Osteocyte (in vitro differentiated cells): ENCODE measurements around the gene FUT1. TPM values are rescaled to one million over a fixed set of nuclear protein-coding genes. Genes with fewer than 3 reads are reported as not detected.
A peak's percentile ranks its signal among the peaks of the same experiment; 100 is the strongest.
"Not testable (repeated sequence)": the region's sequence is repeated elsewhere in the genome, so short reads cannot be mapped to it uniquely, and the experiment has no call there.

Source experiments
- DNase-seq: peaks from one replicate; pipeline ENCODE4 v3.0.0; 2021; ENCODE audit warnings: mixed read lengths; ENCODE audit not compliant: unreplicated experiment; ENCODE audit errors: extremely low spot score
- H3K27ac Mint-ChIP-seq: one replicate; pipeline ENCODE4 v1.8.0; 2021; ENCODE audit warnings: mild to moderate bottlenecking, mixed read lengths; ENCODE audit not compliant: unreplicated experiment
- H3K27me3 Mint-ChIP-seq: one replicate; pipeline ENCODE4 v1.8.0; 2021; ENCODE audit warnings: mixed read lengths; ENCODE audit not compliant: unreplicated experiment
- H3K36me3 Mint-ChIP-seq: one replicate; pipeline ENCODE4 v1.8.0; 2021; ENCODE audit warnings: mixed read lengths; ENCODE audit not compliant: unreplicated experiment
- H3K4me1 Mint-ChIP-seq: one replicate; pipeline ENCODE4 v1.8.0; 2021; ENCODE audit warnings: mixed read lengths; ENCODE audit not compliant: unreplicated experiment
- H3K4me3 Mint-ChIP-seq: one replicate; pipeline ENCODE4 v1.8.0; 2021; ENCODE audit warnings: mild to moderate bottlenecking, moderate library complexity, mixed read lengths; ENCODE audit not compliant: unreplicated experiment
- H3K9me3 Mint-ChIP-seq: one replicate; pipeline ENCODE4 v1.8.0; 2021; ENCODE audit warnings: mixed read lengths; ENCODE audit not compliant: unreplicated experiment
- total RNA-seq: library from RNA; stranded (reverse); gene quantifications from 2 replicates; pipeline ENCODE4 v1.2.1, GENCODE V29; 2021
- TF ChIP-seq, protein P1 (sequence below): fragments of 200-600 bp; sonication (generic); IDR thresholded peaks from 2 replicates; pipeline ENCODE4 v1.5.0; 2021; ENCODE audit warnings: antibody characterized with exemption, mild to moderate bottlenecking, moderate library complexity

FUT1 gene
- total RNA-seq, 1 donor from 2014 or later: 0.11 TPM

DNA sequence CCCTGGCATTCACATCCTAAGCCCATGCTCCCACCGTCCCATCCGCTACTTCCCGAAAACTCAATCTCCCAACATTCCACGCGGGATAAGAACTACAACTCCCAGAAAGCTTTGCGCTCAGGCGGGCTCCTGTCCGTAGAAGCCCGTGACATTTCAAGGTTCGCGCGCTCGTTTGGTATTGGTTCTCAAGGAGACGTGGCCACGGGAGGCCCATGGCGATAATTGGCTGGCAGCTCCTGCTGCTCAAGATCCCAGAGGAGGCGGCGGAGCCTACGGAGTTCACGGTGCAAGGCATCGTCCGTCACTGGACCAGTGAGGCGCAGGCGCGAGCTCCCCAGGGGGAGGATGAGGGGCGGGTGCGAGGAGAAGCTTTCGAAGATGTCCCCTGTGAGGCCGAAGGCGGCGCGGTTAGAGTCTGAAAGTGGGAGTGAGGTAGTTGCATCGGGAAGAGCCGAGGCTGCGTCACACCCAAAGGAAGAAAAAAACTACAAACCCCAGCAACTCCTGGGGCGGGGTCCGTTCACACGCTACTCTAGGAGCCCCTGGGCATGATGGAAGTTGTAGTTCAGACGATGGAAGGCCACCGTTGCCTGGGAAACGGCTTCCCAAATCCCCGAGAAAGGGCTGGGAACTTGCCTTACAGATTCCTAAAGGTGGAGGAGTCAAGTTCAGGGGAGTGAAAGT lies 31.7 kb downstream of the FUT1 start:
- peak overlapping the region; percentile 99 for H3K27ac Mint-ChIP-seq
- TF ChIP-seq, protein P1, sequence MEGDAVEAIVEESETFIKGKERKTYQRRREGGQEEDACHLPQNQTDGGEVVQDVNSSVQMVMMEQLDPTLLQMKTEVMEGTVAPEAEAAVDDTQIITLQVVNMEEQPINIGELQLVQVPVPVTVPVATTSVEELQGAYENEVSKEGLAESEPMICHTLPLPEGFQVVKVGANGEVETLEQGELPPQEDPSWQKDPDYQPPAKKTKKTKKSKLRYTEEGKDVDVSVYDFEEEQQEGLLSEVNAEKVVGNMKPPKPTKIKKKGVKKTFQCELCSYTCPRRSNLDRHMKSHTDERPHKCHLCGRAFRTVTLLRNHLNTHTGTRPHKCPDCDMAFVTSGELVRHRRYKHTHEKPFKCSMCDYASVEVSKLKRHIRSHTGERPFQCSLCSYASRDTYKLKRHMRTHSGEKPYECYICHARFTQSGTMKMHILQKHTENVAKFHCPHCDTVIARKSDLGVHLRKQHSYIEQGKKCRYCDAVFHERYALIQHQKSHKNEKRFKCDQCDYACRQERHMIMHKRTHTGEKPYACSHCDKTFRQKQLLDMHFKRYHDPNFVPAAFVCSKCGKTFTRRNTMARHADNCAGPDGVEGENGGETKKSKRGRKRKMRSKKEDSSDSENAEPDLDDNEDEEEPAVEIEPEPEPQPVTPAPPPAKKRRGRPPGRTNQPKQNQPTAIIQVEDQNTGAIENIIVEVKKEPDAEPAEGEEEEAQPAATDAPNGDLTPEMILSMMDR: no peak
- no peaks in the 10 kb centered on the region for H3K27me3 Mint-ChIP-seq
- H3K9me3 Mint-ChIP-seq: peaks cover 7% of the 10 kb centered on the region
- H3K36me3 Mint-ChIP-seq: no peaks in the 10 kb centered on the region
- peaks cover 41% of the 10 kb centered on the region for H3K4me1 Mint-ChIP-seq
- DNase-seq: peak; percentile 99
- peak overlapping the region; percentile 96 for H3K4me3 Mint-ChIP-seq

DNA sequence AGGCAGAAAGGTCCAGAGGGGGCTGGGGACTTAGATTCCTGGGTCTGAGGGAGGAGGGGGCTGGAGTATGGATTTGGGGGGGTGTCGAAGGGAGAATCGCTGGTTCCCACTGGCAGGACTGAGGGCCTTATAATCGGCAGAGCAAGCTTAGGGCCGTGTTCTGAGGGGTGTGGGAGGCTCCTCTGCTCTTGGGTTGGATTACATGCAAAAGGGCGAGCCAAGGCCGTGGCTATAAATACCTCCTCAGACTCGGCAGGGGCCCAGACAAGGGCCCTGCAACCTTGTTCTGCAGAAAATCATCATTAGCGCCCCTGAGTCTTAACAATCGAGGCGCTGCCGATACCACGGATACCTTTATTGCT lies 32.2 kb downstream of the FUT1 start:
- peak overlapping the region; percentile 99 for H3K27ac Mint-ChIP-seq
- DNase-seq: no peak
- peaks cover 3% of the 10 kb centered on the region for H3K9me3 Mint-ChIP-seq
- H3K36me3 Mint-ChIP-seq: no peaks in the 10 kb centered on the region
- TF ChIP-seq, protein P1: no peak
- peak overlapping the region; percentile 96 for H3K4me3 Mint-ChIP-seq
- H3K4me1 Mint-ChIP-seq: peaks cover 42% of the 10 kb centered on the region
- no peaks in the 10 kb centered on the region for H3K27me3 Mint-ChIP-seq

DNA sequence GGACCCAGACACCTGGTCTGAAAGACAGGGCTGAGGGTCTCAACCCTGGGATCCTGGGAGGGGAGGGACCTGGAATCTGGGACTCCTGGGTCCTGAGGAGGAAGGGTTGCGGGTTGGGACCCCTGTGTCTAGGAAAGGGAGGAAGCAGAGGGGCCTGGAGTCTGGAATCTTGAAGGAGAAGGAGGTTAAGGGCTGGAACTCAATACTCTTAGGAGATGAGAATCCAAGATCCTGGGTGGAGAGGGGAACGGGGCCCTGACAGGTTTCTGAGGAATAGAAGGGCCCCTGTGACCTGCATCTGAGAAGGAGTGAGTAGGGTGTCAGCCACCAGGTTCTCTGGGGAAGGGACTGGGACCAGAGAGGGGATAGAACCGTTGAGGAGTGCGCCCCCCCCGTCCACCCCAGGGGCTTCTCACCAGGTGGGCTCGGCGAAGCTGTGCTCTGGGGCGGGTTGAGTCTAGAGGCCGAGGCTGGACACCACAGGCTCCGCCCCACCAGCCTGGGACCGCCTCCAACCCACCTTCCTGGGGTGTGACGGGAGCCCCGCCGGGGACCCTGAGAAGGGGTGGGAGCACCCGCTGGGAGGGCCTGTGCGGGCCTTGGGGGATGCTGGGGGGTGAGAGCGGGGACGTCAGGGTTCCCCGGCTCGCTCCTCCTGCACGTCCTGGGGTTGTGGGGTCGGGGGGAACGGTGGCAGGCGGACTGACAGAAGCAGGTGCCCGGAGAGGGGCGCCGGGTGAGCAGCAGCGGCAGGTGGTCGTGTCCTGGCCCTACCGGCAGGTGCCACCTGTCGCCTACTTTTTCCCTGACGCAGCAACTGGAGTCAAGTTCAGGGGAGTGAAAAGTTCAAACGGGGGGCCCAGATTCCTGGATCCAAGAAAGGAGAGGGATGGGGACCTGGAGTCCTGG lies 32.9 kb downstream of the FUT1 start, which contains the start of gene MAMSTR:
Gene MAMSTR, minus strand, starts transcription at position 463 of the 909 bp plus-strand sequence. CDS start 694 bp downstream, outside the sequence.
- Mint-ChIP-seq H3K27me3 (no peaks in the 10 kb centered on the region), H3K27ac (peak within 1 kb of the TSS; percentile 99), H3K36me3 (no peaks in the 10 kb centered on the region), H3K9me3 (no peaks in the 10 kb centered on the region), H3K4me3 (peak within 1 kb of the TSS; percentile 96), H3K4me1 (peaks cover 42% of the 10 kb centered on the region)
- TF ChIP-seq, protein P1: no peak
- no peak for DNase-seq

DNA sequence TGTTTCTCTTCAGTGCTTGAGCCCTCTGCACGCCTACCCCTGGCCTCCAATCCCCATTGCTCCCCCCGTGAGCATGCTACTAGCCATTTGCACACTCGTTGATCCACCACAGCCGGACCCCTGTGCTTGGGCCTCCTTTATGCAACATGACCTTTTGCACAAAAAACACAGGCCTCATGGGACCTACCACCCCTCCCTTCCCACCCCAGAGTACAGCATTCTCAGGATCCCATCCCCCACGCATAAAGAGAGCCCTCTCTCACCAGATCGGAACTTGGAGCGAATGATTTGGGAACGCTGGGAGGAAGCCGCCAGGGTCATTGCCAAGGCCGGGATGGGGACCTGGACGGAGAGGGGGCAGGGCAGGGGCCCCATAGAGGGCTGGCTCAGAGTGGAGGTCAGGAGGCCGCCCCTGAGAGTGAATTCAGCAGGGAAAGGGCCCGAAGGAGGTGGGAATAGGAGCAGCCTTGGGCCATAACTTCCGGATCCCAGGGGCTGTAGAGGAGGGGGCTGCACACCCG lies 33.7 kb downstream of the FUT1 start:
- Mint-ChIP-seq H3K9me3 (no peaks in the 10 kb centered on the region), H3K27me3 (no peaks in the 10 kb centered on the region), H3K27ac (no peak overlapping the region), H3K36me3 (no peaks in the 10 kb centered on the region), H3K4me1 (peaks cover 43% of the 10 kb centered on the region), H3K4me3 (no peak overlapping the region)
- DNase-seq: no peak
- TF ChIP-seq, protein P1: no peak

DNA sequence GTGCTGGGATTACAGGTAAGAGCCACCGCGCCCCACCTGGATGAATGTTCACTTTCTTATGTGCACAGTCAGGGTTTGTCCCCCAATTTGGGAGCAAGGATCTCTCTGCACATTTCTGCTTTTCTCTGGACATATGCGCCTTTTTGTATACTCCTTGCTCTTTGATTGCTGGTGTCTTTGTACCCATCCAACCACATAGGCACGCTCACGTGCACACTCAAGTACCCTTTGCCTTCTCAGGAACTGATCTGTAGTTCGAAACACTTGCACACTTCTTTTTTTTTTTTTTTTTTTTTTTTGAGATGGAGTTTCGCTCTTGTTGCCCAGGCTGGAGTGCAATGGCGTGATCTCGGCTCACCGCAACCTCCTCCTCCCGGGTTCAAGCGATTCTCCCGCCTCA lies 34.3 kb downstream of the FUT1 start:
- H3K27ac Mint-ChIP-seq, H3K36me3 Mint-ChIP-seq, H3K4me3 Mint-ChIP-seq, H3K27me3 Mint-ChIP-seq, DNase-seq, H3K9me3 Mint-ChIP-seq: not testable (repeated sequence)
- H3K4me1 Mint-ChIP-seq: peaks cover 48% of the 10 kb centered on the region
